ENCODE results near the gene SCARB1.

- no peak for TF ChIP-seq CTCF (IDR thresholded peaks at IDR 0.05)
- TF ChIP-seq POLR2A (IDR thresholded peaks at IDR 0.05): no peak
Measured at GRCh38 chr12:124770728-124771127, 92.9 kb downstream of the SCARB1 start.

Data from right lobe of liver (tissue), 4 donors.